ENCODE data around the gene TRIM8.

DNA sequence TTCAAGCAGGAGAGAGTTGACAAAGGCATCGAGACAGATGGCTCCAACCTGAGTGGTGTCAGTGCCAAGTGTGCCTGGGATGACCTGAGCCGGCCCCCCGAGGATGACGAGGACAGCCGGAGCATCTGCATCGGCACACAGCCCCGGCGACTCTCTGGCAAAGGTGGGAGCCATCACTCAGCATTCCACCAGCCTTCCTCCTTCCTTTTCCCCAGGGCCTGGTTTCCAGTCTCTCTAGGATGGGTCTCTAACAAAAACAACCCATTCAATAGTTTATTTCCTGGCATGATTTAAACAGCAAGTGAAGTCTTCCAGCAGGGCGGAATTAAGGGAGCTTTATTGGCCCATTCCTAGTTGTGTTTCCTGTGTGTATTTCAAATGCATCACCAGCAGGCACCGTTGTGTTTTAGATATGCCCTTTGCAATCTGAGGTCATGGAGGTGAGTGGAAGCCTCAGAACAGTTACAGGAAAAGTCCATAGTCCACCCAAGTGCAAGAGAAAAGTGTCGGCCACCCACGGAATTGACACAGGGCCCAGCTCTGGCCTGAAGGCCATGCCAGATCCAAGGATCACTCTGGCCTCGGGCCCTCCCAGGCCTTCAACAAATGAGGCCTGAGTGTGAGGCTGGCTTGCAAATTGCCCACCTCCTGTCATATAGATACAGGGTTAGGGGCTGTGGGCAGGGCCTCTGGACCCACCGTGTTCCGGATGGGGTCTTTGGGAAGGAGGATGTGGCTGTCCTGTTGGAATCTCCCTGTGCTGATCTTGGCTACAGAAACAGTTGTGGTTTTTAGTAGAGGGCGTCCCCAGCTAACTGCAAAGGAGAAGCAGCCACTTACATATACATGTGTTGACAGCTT is 46.9 kb upstream of the TRIM8 start:
- TF ChIP-seq CTCF (IDR thresholded peaks at IDR 0.05) (no peak), EZH2 (IDR thresholded peaks at IDR 0.05; ENCODE audit: borderline replicate concordance, insufficient read depth, low read depth, low read length, poor library complexity, severe bottlenecking) (no peak)
